PC-9 (cell line): ENCODE measurements around the gene DIPK2A.

Source experiments
- CTCF ChIP-seq: fragments of 200-600 bp; sonication (generic); conservative IDR thresholded peaks from 2 replicates; pipeline ENCODE4 v1.6.1; 2017; ENCODE audit warnings: mixed run types, antibody characterized with exemption, mild to moderate bottlenecking, moderate library complexity
- EZH2 ChIP-seq: fragments of 200-600 bp; sonication (generic); IDR thresholded peaks from 2 replicates; pipeline ENCODE4 v1.8.0; 2017; ENCODE audit warnings: antibody characterized with exemption, low read depth

DNA sequence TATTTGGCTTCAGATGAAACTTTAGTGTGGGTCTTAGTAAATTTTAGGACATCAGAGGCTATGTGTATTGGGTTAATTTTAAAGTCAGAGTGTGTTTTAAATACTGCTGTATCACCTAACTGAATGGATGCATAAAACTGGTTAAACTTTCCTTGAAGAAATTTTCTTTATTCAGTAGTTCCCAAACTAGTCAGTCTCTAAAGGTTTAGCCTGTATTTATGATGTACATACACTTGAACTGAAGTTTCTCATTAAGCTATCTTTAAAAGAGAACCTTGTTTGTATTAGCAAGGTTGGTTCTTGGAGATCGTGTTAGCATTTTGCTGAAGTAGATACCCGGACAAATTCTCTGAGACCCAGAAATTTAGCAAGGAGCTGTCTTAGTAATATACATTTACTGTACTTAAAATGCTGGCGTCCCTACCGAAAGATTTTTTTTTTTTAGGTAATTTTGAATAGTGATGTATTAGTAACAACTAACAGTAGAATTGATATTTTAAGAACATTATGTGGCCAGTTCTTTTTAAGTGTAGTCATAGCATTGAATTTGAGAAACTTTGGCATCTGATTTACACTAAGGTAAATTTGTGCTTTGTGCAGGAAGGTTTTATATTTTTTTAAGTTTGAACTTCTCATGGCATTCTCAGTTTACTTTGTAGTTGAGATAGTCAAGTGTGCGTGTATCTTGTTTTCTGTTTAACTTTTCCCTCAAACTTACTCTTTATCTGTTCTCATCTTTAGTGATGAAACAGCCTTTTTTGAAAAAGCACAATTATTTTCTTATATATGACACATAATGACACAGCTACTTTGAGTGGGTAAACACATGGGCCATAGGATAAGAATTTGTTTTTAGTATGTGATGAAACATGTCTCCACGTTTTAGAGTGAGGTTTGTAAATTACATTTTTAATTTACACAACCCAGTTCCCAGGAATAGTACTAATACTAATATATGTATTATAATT lies 2.9 kb downstream of the DIPK2A start:
- TF ChIP-seq CTCF (no peak), EZH2 (no peak)
